Stomach (tissue), 4 donors: ENCODE measurements around the gene CXCR3.

Source experiments
- EP300 ChIP-seq: sonication (generic); formaldehyde crosslinking; IDR thresholded peaks from one replicate; pipeline ENCODE4 v1.6.1; 2017; ENCODE audit warnings: antibody characterized with exemption
- POLR2A ChIP-seq, 4 donors: fragments of 450-650 bp; IDR thresholded peaks; one replicate each; pipeline ENCODE4 v1.6.1; 2016; ENCODE audit warnings: antibody characterized with exemption in 4 of 4, control low read depth in 2 of 4, mild to moderate bottlenecking in 1 of 4, moderate library complexity in 1 of 4
- POLR2AphosphoS5 ChIP-seq, 3 donors: sonication (generic); formaldehyde crosslinking; IDR thresholded peaks; one replicate each; pipeline ENCODE4 v1.6.1; 2016; ENCODE audit warnings: antibody characterized with exemption in 3 of 3
- TF ChIP-seq, protein P1 (sequence below), 7 experiments: fragments of 450-650 bp in 4 of 7; fragments of 200-600 bp in 3 of 7; sonication (generic) in 3 of 7; IDR thresholded peaks; one replicate each; pipeline ENCODE4 v1.5.1; 2016 to 2019; ENCODE audit warnings: antibody characterized with exemption in 7 of 7, control low read depth in 2 of 7, mild to moderate bottlenecking in 1 of 7

- TF ChIP-seq, protein P1, sequence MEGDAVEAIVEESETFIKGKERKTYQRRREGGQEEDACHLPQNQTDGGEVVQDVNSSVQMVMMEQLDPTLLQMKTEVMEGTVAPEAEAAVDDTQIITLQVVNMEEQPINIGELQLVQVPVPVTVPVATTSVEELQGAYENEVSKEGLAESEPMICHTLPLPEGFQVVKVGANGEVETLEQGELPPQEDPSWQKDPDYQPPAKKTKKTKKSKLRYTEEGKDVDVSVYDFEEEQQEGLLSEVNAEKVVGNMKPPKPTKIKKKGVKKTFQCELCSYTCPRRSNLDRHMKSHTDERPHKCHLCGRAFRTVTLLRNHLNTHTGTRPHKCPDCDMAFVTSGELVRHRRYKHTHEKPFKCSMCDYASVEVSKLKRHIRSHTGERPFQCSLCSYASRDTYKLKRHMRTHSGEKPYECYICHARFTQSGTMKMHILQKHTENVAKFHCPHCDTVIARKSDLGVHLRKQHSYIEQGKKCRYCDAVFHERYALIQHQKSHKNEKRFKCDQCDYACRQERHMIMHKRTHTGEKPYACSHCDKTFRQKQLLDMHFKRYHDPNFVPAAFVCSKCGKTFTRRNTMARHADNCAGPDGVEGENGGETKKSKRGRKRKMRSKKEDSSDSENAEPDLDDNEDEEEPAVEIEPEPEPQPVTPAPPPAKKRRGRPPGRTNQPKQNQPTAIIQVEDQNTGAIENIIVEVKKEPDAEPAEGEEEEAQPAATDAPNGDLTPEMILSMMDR (IDR thresholded peaks at IDR 0.05): no peak
- TF ChIP-seq POLR2A (IDR thresholded peaks at IDR 0.05): no peak
- TF ChIP-seq EP300: no peak
- no peak for TF ChIP-seq POLR2AphosphoS5 (IDR thresholded peaks at IDR 0.05)
These were observed 19.5 kb upstream of the CXCR3 start for GRCh38 chrX:71637848-71638247.
